ENCODE measurements around the gene GBP7.
"Not testable (repeated sequence)": the region's sequence is repeated elsewhere in the genome, so short reads cannot be mapped to it uniquely, and the experiment has no call there.

The GBP7 gene, protein sequence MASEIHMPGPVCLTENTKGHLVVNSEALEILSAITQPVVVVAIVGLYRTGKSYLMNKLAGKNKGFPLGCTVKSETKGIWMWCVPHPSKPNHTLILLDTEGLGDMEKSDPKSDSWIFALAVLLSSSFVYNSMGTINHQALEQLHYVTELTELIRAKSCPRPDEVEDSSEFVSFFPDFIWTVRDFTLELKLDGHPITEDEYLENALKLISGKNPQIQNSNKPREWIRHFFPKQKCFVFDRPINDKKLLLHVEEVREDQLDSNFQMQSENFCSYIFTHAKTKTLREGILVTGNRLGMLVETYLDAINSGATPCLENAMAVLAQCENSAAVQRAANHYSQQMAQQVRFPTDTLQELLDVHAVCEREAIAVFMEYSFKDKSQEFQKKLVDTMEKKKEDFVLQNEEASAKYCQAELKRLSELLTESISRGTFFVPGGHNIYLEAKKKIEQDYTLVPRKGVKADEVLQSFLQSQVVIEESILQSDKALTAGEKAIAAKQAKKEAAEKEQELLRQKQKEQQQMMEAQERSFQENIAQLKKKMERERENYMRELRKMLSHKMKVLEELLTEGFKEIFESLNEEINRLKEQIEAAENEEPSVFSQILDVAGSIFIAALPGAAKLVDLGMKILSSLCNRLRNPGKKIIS

GRCh38 chr1:89175601-89176256 is at the start of gene GBP7:
Gene GBP7, minus strand, starts transcription at chr1:89176003. Its CDS starts 4,068 bp downstream, at chr1:89171935.
- no peak for DNase-seq

- DNase-seq: no peak
Measured at GRCh38 chr1:89221341-89221740, 45.5 kb upstream of the GBP7 start.

- DNase-seq: not testable (repeated sequence)
Measured at GRCh38 chr1:89219851-89220250, 44.0 kb upstream of the GBP7 start.

DNA sequence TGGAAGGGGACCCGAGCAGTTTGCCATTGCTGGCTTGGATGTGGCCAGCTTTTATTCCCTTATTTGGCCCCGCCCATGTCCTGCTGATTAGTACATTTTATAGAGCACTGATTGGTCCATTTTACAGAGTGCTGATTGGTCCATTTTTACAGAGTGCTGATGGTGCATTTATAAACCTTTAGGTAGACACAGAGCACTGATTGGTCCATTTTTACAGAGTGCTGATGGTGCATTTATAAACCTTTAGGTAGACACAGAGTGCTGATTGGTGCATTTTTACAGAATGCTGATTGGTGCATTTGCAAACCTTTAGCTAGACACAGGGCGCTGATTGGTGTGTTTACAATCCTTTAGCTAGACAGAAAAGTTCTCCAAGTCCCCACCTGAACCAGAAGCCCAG is 43.1 kb upstream of the GBP7 start:
- not testable (repeated sequence) for DNase-seq

DNA sequence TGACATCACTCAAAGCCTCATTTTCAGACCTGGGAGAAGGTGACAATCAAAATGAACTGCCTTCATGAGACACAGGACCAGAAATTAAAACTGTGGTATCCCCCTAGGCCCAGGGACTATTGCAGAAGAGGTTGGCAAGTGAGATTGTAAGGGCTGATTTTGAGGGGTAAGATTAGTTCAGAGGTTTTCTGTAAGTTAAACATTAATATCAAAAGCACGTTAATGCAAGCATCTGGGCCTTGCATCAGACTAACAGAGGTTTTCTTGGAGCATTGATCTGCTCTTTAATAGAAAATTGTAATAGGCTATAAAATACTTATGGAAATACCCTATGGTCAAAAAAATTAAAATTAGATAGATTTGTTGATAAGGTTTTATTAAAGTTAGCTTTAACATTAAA is 37.5 kb upstream of the GBP7 start:
- DNase-seq: no peak

GRCh38 chr1:89211035-89211634 is 35.3 kb upstream of the GBP7 start:
- DNase-seq: no peak

- DNase-seq: peak in 1 of 2 donors; percentile 14
Measured at GRCh38 chr1:89206373-89206772, 30.6 kb upstream of the GBP7 start.

- no peak for DNase-seq
Measured at GRCh38 chr1:89203166-89203565, 27.4 kb upstream of the GBP7 start.

DNA sequence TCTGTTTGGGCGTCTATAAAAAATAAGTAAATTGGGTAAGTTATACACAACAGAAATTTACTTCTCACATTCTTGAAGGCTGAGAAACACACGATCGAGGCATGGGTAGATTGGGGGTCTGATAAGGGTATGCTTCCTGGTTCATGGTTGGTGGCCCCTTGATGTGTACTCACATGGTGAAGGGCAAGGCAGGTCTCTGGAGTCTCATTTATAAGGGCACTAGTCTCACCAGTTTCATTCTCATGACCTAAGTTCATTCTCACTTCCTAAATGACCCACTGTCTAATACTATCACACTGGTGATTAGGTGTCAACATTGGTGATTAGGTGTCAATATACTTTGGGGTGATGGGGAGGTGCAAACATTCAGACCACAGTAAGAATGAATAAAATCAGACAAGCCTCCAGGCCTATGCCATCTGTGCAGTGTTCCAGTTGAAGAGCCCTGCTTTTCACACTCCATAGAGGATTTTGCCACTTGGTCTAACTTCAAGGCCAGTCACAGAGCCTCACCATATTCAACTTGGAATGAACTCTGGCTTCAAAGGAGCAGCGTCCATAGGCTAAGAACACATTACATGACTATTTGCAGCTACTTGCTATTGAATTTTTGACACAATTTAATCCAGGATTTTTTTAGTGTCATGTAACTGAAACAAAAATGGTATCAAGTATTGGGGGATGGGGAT is 25.4 kb upstream of the GBP7 start:
- no peak for DNase-seq

- DNase-seq: no peak
Measured at GRCh38 chr1:89200663-89201062, 24.9 kb upstream of the GBP7 start.

GRCh38 chr1:89199525-89200031 is 23.8 kb upstream of the GBP7 start:
- peak in 1 of 2 donors; percentile 18 for DNase-seq

DNA sequence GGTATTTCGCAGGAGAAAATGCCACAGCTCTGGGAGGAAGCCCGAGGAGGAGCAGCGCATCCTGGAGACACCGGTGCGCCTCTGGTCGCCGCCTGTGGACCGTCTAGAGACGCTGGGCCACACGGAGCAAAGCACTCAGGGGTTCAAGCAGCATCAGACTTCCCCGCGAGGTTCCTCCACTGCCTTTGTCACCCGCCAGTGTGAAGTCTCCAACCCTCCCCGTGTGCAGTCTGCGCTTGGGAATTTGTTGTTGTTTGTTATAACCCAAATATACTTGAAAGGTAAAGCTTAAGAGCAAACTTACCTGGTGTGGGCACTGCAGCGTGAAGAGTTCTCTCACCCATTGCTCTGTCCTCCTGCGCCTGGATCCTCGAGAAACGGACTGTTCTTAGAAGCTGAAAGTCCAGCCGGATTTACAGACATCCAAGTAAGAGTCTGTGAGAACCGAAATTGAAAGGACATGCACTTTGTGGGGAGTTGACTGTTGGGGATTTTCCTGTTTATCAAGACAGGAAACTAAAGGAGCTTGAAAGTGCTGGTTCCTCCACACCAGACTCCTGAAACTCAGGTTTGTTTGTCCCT is 22.8 kb upstream of the GBP7 start, which contains the start of gene GBP4:
TSS of gene GBP4 (minus strand) at position 452 of the 582 bp plus-strand sequence. CDS start at position 344, 108 bp downstream.
- peak; percentile 80 to 82 for DNase-seq

DNA sequence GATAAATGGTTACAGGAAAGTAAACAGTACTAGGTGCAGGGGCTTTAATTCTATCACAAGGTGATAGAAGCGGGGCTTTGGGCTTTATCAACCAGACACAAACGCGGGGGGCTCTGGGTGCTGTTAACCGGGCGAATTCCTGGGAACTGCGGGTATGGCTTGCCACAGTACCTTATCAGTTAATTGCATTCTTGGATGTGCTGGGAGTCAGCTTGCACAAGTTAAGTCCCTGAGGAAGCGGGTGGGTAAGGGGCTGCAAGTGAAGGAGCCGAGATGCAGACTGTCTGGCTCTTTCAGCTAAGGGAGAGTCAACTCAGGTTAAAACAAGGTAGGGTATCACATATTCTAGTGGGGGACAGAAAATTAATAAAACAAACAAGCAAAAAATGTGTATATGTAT is 22.3 kb upstream of the GBP7 start:
- DNase-seq: no peak

DNA sequence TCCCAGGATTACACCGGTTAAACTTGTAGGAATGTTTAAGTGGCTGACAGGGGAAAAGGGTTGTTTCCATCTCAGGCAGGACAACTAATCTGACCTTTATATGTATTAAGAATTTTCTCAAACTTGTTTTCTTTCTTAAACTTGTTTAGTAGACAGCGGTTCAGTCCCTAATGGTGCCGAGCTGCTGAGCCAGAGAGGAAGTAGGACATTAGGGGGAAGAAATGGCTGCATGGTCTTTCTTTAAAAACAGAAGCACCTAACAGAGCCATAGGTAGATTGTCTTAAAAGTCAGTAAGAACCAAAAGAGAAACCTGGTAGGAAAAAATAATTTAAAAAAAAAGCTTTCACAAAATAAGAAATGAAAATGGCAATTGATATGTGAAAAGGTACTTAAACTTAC is 19.7 kb upstream of the GBP7 start:
- DNase-seq: no peak

- DNase-seq: no peak
Measured at GRCh38 chr1:89191314-89191713, 15.5 kb upstream of the GBP7 start.

- DNase-seq: no peak
Measured at GRCh38 chr1:89190017-89190416, 14.2 kb upstream of the GBP7 start.

DNA sequence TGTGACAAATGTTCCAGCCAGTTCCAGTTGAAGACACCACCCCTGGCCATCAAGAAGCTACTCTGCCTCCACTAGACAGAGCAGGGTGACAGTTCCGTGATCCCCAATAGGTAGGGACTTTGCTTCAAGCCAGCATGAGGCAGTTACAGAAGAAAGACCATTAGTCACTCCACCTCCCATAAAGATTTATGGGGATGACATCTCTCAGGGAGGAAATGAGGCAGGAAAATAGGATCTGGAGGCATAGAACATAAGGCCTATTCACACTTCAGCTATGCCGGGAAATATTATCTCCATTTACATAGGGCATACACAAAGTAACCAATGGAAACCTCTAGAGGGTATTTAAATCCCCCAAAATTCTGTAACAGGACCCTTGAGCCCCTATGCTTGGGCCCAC is 3.5 kb upstream of the GBP7 start:
- DNase-seq: no peak

- DNase-seq: no peak
Measured at GRCh38 chr1:89176971-89177370, 1.2 kb upstream of the GBP7 start.

DNA sequence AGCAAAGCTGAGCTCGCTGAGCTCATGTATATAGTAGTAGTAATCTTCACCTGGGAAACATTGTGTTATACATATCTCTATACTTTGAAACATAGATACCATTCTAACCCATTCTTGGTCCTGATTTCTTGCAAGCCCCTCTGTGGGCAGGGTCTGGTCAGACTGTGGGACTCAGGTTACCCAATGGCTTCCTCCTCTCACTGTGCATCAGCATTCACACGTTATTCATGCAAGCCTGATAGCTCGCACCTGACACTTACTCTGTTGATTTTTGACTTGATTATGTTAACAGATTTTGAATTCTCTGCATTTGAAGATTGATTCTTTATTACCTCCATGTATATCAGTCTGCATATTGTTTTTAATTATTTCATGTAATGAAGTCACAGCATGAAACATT is 1.3 kb downstream of the GBP7 start:
- DNase-seq: no peak

GRCh38 chr1:89172468-89173143 is 3.2 kb downstream of the GBP7 start:
- DNase-seq: peak in 1 of 2 donors; percentile 10

DNA sequence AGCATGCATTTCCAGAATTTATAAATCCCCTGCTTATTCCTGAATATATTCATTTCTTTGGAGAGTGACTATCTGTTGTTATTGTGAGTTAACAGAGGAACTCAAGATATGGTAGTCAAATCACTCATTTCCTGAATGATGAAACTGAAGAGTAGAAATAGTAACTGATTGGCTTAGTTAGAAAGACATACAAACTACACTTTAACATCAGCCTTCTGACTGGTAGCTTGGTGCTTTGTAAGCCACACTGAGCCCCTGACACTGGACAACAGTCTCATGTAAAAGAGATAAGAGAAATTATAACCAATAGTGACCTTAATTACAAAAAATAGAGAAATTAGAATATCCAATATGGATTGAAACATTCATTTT is 4.8 kb downstream of the GBP7 start:
- peak; percentile 19 to 44 for DNase-seq
